ENCODE data around the gene CLRN3.

Gene CLRN3, protein sequence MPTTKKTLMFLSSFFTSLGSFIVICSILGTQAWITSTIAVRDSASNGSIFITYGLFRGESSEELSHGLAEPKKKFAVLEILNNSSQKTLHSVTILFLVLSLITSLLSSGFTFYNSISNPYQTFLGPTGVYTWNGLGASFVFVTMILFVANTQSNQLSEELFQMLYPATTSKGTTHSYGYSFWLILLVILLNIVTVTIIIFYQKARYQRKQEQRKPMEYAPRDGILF

DNA sequence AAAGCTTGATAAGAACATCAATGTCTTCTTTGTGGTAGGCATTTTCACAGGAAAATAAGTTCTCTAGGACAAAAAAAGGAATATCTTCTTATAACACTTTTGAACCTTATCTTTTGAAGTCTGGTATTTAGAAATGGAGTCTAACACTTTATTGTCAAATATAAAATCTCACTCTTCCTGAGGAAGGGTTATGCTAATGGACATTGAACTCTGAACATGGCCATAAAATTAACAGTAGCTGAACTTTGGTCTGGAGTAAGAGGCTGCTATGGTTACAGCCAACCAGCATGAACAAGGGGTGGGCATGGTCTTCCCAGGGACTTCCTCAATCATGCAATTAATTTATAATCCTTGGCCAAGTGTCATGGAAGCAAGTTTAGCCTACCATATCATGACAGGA, at the start of gene CLRN3:
Gene CLRN3, minus strand, starts transcription at position 199 of the 400 bp plus-strand sequence. Its CDS starts 157 bp downstream, at position 42.
- DNase-seq (ENCODE audit: low read depth), result no peak

DNA sequence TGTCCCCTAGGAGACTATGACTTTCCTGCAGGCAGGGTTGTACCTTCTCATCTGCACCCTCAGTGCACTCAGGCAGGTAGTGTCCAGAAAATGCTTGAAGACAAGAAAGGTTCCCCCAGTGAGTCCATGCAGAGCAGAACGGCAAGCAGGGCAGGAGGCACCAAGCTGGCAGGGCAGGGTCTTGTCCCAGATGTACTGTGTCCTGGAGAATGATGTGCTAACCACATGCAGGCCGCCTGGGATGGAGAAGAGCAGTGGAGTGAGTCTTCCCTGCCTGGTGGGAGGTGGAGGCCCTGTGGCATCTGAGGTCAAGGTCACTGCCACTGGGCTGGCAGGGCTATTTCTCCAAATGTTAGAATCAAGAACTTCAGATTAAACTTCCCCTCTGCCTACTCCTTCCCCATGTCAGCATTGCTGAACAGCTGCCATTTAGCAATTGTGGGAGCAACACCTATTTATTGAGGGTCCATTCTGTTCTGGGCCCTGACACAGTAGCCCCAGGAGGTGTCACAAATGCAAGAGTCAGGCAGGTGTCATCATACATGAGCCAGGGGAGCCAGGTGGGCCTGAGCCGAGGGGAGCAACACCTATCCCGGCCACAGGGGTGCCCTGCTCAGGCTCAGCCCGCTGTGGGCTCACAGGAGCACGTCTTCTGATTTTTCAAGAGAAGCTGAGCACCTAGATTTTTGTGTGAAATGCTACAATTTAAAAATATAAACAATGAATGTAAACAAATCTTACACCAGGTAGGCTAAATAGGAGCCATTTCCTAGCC, 48.3 kb upstream of the CLRN3 start:
- no peak for DNase-seq (ENCODE audit: low read depth)

DNA sequence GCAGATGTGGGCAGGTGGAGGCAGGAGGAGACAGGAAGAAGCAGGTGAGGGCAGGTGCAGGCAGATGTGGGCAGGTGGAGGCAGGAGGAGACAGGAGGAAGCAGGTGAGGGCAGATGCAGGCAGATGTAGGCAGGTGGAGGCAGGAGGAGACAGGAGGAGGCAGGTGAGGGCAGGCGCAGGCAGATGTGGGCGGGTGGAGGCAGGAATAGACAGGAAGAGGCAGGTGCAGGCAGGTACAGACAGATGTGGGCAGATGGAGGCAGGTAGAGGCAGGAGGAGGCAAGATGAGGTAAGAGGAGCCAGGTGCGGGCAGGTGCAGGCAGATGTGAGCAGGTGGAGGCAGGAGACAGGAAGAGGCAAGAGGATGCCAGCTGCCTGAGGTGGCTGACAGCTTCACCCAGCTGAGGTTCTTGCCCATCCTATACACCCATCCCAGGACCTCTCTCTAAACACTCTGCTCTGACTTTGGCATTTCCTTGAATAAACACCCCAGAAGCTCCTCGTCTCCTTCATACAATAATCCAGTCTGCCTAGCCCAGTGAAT, 47.1 kb upstream of the CLRN3 start:
- no peak for DNase-seq (ENCODE audit: low read depth)

DNA sequence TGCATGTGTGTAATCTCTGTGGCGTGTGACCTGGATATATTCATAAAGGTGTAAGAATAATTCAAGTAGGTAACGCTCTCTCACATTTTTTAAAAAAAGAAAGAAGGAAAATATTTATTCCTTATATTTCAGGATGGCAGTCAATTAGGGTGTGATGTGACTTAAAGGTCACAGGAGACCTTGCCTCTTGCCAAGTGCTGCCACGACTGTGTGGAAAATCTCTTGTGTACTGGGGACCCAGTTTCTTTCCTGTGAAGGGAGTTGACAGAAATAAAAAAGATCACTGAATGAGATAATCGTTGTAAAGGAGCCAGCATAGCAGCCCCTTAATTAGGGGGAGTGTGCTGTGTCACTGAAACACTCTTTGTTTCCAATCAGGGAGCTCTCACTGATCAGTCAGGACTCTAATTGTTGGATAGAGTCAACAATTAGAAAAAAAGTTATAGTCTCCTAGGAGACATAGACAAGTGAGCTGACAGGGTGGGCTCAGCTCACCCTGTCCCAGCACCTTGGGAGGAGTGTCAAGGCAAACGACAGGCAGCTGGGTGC, 45.2 kb upstream of the CLRN3 start:
- no peak for DNase-seq (ENCODE audit: low read depth)

DNA sequence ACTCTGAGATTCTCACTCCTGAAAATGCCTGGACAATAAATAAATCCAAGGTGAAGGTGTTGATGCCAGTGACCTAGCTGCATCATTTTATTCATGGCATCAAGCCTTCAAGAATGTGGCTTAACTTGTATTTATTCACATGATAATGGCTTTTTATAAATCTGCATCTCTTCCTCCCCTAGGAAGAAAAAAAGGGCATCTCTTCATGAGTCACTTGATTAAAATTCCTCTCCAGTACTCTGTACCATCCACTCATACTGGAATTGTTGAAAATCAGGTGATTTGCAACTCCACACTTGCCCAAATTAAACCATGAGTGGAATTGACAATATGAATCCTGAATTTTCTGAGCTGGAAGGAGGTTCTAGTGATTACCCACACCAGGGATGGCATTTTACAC, 44.3 kb upstream of the CLRN3 start:
- no peak for DNase-seq (ENCODE audit: low read depth)

DNA sequence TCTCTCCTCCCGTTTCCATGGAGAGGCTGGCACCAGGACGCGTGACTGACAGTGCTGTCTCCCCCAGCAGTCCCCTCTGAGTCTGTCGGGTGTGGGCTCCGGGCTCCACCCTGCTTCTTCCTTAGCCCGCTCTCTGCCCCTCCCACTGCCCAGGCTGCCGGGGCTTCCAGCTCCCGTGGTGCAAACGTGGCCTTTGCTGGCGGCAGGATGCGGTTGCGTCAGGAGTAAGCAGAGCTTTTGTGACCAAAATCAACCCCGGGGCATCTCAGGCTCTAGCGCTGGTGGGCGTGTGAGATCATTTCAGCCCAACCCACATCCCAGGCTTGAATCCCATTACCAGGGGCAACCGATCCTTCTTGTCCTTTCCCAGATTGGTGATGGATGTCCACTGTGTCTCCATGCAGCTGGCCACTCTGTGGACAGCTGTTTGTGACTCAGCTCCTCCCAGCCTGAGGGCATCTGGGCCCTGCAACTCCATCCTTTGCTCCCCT, 42.4 kb upstream of the CLRN3 start:
- DNase-seq (ENCODE audit: low read depth), result no peak

DNA sequence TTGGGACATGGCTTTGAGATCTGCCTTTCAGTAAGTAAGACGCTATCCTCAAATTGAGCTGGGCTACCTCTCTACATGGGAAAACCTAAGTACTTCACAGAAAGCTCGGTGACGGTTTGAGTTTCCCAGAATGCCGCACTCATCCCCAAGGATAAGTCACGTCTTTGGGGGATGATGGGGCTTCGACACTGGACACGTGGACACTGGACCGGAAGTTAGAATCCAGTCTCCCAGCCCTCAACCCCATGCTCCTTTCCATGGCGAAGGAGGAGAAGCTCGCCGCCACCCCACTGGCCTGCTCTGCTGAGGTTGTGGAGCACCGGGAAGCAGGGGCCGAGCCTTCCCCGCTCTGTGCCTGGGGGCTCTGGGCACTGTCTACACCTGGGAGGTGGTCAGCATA, 41.6 kb upstream of the CLRN3 start:
- DNase-seq (ENCODE audit: low read depth), result no peak

DNA sequence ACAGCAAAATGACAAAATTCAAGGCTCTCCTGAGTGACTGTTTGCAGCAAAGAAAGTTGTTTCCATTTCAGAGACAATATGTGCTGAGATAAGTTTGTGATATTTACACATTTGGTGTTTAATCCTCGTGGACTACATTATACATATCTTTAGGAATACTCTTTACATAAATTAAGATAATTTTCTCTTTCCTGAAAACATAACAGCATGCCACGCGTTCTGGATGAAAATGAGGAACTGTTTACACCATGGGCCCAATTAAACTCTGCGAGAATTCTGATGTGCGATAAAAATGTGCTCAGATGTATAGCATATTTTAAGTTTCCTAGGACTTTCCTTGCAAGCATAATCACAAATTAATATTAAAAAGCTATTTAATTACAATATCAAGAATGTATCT, 40.5 kb upstream of the CLRN3 start:
- no peak for DNase-seq (ENCODE audit: low read depth)

DNA sequence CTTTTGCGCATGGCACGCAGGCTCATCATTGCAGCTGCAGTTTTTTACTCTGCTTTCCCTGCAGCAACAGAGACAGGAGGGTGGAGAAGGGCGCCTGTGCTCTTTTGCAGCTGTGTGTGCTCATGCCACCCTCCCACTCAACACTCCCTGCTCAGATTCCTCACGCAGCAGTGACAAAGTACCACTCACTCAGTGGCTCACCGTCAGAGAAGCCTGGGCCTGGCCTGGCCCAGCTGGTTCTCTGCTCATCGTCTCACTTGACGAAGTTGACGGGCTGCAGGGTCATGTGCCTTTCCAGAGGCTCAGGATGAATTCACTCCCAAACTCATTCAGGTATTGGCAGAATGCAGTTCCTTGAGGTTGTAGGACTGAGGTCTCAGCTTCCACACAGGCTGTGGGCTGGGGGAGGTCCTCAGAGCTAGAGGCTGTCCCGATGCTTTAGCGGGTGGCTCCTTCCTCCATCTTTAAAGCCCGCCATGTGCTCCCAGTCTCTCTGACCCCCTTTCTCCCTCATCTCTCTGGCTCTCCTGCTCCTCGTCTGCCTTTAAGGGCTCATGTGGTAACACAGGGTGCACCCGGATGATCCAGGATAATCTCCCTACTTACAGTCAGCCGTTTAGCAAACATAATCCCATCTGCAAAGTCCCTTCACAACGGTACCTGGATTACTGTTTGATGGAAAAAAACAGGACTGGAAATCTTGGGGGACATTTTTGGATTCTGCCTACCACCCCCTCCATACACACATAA, 40.0 kb upstream of the CLRN3 start:
- DNase-seq (ENCODE audit: low read depth), result no peak

DNA sequence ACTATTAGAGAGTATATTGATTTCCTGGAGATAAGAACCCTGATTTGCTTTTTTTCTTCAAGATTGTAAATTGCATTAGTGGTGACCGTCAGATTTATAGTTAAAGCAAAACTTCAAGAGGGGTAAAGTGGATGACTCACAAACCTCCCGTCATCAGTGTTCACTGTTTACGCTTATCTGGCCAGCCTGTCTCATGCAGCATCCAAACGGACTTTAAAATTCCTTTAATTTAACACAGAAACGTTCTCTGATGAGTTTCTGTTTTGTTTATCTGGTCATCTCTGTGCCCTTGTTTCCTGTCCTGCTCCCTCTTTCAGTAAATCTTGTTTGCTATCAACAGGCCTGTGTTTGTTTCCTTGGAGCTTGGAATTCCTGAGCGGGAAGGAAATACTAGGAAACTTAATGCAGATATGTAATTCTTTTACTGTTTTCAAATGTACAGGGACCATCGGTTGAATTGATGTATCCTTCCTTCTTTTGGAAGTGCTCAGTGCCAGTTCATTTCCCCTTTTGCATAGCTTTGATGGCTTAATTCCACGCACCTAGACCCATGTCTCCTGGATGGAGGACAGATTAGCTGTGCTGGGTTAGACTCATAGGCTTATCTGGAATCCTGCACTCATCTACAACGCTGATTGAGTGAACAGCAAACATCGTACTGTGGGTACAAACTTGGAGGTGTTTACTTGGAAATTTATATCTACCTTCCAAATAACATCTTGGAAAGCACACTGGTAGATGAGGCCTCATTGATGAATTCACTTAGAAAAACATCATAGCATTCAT, 35.5 kb upstream of the CLRN3 start:
- no peak for DNase-seq (ENCODE audit: low read depth)

DNA sequence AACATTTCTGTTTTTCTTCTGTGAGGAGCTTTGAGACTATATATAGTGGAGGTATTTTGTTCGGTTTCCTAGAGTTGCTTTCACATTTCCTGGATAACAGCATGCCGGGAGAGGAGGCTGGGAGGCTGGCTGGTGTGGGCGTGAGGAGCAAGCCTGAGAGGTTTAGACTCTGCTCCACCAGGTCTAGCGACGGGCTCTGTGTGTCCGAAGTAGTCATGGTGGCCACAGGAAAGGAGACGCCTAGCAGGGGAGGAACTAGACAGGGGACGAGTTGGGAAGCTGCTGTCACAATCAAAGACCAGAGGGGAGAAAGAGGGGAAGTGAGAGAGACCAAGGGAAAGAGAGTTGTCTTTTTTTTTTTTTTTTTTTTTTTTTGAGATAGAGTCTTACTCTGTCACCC, 33.7 kb upstream of the CLRN3 start:
- DNase-seq (ENCODE audit: low read depth), result no peak

DNA sequence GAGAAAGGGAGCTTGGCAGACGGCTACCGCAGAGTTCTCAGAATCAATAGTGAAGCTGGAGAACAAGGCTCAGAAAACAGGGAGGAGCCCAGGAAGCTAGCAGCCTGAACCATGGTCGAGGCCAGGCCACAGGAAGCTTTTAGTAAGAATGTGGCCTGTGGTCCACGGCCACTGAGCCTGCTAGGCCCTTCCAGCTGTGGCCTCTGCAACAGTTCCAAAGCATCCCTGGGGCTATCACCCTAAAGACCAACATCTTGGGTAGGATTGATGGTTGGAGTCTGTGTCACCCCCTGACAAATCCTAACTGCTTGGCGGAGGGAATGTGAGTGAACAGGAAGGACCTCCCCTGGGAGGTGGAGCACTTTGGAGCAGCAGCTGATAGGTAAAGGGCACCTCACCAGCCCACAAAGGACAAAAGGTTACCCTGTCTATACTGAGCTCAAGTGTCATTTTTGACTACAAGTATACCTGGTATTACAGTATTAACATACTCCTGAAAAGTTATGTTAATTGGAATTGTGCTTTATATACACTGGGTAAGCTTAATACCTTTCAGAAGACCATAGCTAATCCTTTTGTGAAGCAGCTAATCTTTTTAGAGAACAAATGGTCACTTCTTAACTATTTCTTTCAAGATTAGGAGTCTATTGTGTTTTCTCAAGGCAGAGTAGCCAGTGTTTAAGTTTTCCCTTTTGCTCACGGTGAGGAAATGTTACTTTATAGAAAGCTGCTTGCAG, 32.9 kb upstream of the CLRN3 start:
- DNase-seq (ENCODE audit: low read depth), result no peak

DNA sequence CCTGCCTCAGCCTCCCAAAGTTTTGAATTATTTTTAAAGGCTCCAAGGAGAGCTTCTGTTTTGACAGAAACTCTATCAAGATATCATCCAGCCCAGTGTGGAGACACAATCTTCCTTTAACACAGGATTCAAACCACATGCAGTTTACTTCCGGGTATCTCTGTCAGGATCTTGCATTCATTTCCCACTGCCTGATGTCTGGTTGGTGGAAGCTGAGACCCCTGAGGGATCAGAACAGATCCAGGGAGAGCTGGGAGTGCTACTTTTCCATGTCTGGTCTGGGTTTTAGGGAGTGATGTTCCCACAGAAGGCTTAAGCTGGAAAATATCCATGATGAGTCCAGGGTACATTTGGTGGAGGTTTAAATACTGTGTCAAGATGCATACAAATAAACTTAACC, 30.9 kb upstream of the CLRN3 start:
- DNase-seq (ENCODE audit: low read depth), result no peak

DNA sequence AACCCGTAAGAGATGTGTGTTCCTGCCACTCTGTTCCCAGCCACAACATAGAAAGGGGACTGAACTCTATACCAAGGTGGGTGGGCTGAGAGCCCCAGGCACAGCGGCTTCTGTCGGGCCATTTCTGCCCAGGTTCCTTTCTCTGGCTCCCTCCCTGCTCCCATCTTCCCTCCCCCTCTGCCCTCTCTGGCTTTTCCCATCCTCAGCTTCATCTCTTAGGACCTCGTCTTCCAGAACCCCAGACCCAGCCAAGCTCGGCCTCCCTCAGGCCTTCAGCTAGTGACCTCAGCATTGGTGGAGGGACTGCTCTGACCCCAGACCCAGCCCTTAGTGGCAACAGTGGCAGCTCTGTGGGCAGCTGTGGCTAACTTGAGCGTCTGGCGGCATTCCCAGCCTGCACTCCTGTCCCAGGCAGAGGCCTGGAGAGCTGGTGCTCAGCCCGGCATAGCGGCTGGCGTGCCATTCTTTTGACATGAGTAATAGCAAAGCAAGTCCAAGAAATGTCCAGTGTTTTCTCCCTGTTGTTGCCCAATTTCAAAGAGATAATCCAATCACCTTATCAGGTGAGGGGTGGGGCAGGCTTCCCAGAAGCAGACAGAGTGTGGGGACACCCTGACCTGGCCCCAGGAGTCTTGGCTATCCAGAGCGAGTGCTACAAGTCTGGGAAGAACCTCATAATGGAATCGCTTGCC, 30.1 kb upstream of the CLRN3 start:
- no peak for DNase-seq (ENCODE audit: low read depth)

DNA sequence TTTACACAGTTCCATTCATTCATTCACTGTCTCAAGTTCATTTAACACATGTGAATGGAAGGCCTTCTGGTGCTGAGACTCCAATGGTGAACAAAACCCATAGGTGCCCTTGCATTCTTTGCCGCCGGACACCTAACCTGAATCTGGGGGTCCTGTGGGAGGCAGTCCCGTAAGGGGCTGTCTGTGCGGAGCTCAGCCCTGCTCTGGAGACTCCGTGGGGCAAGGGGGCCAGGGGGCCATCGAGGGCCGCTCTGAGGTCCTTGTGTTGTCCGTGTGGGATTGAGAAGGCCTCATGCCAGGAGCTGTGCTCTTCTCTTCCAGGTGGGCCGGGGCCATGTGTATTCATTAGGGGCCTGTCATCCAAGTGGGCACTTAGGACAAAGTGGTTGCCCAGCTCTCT, 29.5 kb upstream of the CLRN3 start:
- no peak for DNase-seq (ENCODE audit: low read depth)

DNA sequence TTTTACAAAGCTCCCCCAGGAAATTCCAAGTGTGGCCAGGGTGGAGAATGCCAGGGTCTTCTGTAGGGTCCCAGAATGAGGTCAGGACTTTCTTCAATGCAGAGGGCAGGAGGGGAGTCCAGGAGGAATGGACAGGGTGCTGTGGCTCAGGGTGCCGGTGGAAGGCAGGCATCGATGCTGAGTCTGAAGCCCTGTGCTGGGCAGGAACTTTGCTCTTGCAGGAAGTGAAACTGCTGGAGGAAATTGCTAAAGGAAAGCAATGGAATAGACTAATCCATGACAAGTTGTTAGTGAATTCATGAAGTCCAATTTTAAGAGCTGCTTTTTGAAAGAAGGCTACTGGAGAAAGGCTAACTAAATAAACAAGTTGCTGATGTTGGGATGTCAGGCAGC, 29.0 kb upstream of the CLRN3 start:
- no peak for DNase-seq (ENCODE audit: low read depth)

DNA sequence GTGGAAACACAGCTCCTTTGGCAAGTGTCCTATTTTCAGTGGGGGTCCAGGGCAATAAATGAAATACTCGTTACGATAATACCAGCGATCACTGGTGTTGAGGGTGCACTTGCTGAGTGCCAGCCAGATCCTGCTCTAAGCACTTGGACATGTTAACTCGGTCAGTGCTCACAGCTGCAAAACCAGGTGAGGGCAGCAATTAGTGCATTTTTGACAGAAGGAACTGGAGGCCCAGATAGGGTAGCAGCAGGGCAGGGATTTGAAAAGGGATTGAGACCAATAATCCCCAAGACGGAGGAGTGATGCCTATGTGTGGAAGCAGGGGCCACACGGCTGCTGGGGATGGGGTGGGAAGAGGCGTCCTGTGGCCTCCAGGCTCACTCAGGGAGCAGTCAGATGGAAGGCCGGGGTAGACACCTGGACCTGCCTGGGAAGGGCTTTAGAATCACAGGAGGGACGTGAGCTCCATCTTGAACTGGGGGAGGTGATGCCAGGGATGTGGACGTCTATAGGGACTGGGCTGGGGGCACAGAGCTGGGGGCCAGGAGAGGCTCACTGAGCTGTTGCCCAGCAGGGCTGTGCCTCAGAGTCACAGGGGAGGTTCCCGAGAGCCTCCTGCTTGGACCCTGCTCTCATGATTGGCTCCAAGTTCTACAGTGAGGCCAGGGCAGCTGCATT, 28.5 kb upstream of the CLRN3 start:
- DNase-seq (ENCODE audit: low read depth), result no peak

DNA sequence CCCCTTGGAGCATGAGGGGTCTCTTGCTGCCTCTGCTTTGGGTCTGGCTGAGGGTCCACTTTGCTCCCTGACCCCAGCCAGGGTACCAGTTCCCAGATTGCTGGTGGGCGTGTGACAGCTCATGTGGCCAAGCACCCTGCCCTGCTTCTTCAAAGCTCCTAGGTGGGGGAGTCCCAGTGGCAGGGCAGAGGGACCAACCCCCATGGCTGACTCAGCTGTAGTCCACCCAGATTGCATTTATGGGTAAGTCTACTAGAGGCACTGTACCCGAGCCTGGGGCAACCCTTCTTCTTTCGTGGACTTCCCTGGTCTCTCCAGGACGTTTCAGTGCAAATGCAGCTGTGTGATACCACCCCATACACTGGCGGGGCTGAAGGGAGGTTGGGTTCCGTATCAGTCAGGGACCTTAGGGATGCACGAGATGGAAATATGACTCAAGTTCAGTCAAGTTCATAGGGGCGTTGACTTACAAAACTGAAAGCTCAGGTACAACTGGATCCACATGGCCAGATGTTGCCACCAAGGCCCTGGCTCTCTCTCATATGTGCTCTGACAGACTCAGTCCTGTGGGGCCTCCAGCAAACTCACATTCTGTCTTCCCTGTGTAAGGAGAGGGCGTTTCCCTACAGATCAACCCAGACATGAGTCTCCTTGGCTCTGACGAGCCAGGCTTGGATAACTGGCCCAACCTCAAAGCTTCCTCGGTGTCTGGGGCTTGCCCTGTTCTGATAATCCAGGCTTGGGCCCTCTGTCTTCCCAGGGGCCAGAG, 27.7 kb upstream of the CLRN3 start:
- DNase-seq (ENCODE audit: low read depth), result no peak
